K562 (cell line): ENCODE data around the gene BCL2L1. TPM values are rescaled to one million over a fixed set of nuclear protein-coding genes. Genes with fewer than 3 reads are reported as not detected.

Experiments
- ATF1 ChIP-seq, 2 experiments: fragments of 450-650 bp in 1 of 2; IDR thresholded peaks; 2 replicates each; pipeline ENCODE4 v1.6.1; 2016; ENCODE audit warnings: missing compliant biosample characterization in 1 of 2, missing genetic modification characterization in 1 of 2
- ATF7 ChIP-seq: fragments of 450-650 bp; IDR thresholded peaks from 2 replicates; pipeline ENCODE4 v1.7.1; 2014; ENCODE audit warnings: mild to moderate bottlenecking, moderate library complexity
- CTCFL ChIP-seq: IDR thresholded peaks from 2 replicates; pipeline ENCODE4 v1.6.1; 2011; ENCODE audit warnings: borderline replicate concordance, low read depth, mild to moderate bottlenecking, moderate library complexity, low read length; ENCODE audit not compliant: insufficient read depth, poor library complexity, severe bottlenecking
- DMBX1 ChIP-seq: fragments of 250-450 bp; sonication (Bioruptor Pico); IDR thresholded peaks from 2 replicates; pipeline ENCODE4 v1.8.0; 2022; ENCODE audit warnings: inconsistent platforms, mild to moderate bottlenecking, moderate library complexity, borderline replicate concordance
- GABPA ChIP-seq: fragments of 200-800 bp; sonication (Bioruptor generic); conservative IDR thresholded peaks from 2 replicates; pipeline ENCODE4 v1.6.1; 2016; ENCODE audit warnings: low read depth, missing genetic modification characterization, missing compliant biosample characterization
- GTF2A2 ChIP-seq: IDR thresholded peaks from 2 replicates; pipeline ENCODE4 v1.6.1; 2016; ENCODE audit warnings: mild to moderate bottlenecking, missing genetic modification characterization, missing compliant biosample characterization
- KAT7 ChIP-seq: sonication (generic); formaldehyde crosslinking; IDR thresholded peaks from 2 replicates; pipeline ENCODE4 v1.8.0; 2022; ENCODE audit warnings: missing genetic modification reagents, mild to moderate bottlenecking, borderline replicate concordance
- KDM5B ChIP-seq: fragments of 200-600 bp; sonication (generic); IDR thresholded peaks from 2 replicates; pipeline ENCODE4 v1.6.1; 2012; ENCODE audit warnings: low read depth, mild to moderate bottlenecking, moderate library complexity, low read length, control low read depth, inconsistent platforms; ENCODE audit not compliant: insufficient replicate concordance
- L3MBTL2 ChIP-seq: fragments of 450-650 bp; IDR thresholded peaks from 2 replicates; pipeline ENCODE4 v1.6.1; 2016; ENCODE audit warnings: mild to moderate bottlenecking, moderate library complexity
- MTA3 ChIP-seq: fragments of 450-650 bp; formaldehyde crosslinking; IDR thresholded peaks from 2 replicates; pipeline ENCODE4 v1.6.1; 2017; ENCODE audit warnings: mild to moderate bottlenecking, borderline replicate concordance
- NBN ChIP-seq: fragments of 450-650 bp; IDR thresholded peaks from 2 replicates; pipeline ENCODE4 v1.6.1; 2016; ENCODE audit warnings: low read depth, mild to moderate bottlenecking
- PHB ChIP-seq: fragments of 250-450 bp; sonication (Bioruptor Pico); IDR thresholded peaks from 2 replicates; pipeline ENCODE4 v1.5.0; 2021
- PHF8 ChIP-seq: fragments of 200-600 bp; sonication (generic); IDR thresholded peaks from 2 replicates; pipeline ENCODE4 v1.6.1; 2012; ENCODE audit warnings: mixed run types, mild to moderate bottlenecking, inconsistent platforms, low read length, moderate library complexity, borderline replicate concordance
- RUNX1 ChIP-seq: sonication (generic); IDR thresholded peaks from 2 replicates; pipeline ENCODE4 v1.6.1; 2016; ENCODE audit warnings: antibody characterized with exemption, low read depth
- TCF15 ChIP-seq: fragments of 250-450 bp; sonication (Bioruptor Pico); IDR thresholded peaks from 2 replicates; pipeline ENCODE4 v1.8.0; 2022; ENCODE audit warnings: moderate library complexity, mild to moderate bottlenecking, inconsistent platforms
- THAP12 ChIP-seq: fragments of 250-450 bp; sonication (Bioruptor Pico); IDR thresholded peaks from 2 replicates; pipeline ENCODE4 v1.9.0; 2021; ENCODE audit warnings: mild to moderate bottlenecking, inconsistent platforms
- ZFP36 ChIP-seq: fragments of 150-350 bp; IDR thresholded peaks from 2 replicates; pipeline ENCODE4 v1.6.1; 2018; ENCODE audit warnings: low read length, low read depth; ENCODE audit not compliant: partially characterized antibody
- polyA plus RNA-seq, 8 experiments: library from polyadenylated mRNA; depleted of rRNA in 4 of 8; stranded (reverse) in 5 of 8; unstranded in 3 of 8; fragments of >200 nt; fragmentation: Nextera tagmentation in 2 of 8; fragmentation: Illumina TruSeq in 1 of 8; extraction: Ambion mirVana in 2 of 8; extraction: Trizol in 1 of 8; gene quantifications; 2 replicates each; pipeline versions ENCODE4 v1.2.1 to v1.2.3, GENCODE V29; 2011 to 2014; ENCODE audit warnings: inconsistent platforms in 1 of 8, missing spikeins in 1 of 8
- total RNA-seq, 7 experiments: library from RNA; depleted of rRNA in 6 of 7; stranded (reverse); fragments of >200 nt in 6 of 7; fragmentation: Illumina TruSeq in 2 of 7; extraction: Trizol in 2 of 7; gene quantifications; 2 replicates each; pipeline versions ENCODE4 v1.2.1 to v1.2.3, GENCODE V29; 2011 to 2021; ENCODE audit warnings: low replicate concordance in 1 of 7
- TF ChIP-seq, protein P1 (sequence below): fragments of 450-650 bp; IDR thresholded peaks from 2 replicates; pipeline ENCODE4 v1.7.0; 2016; ENCODE audit warnings: borderline replicate concordance
- TF ChIP-seq, protein P2 (sequence below): fragments of 450-650 bp; IDR thresholded peaks from 2 replicates; pipeline ENCODE4 v1.6.1; 2016; ENCODE audit warnings: antibody characterized with exemption

BCL2L1 gene
- total and polyA plus RNA-seq, 9 of the 15 experiments (the other 6 are each of a cell fraction or from before 2014, with no cell fraction given): 3.3 to 182 (median 120) TPM

DNA sequence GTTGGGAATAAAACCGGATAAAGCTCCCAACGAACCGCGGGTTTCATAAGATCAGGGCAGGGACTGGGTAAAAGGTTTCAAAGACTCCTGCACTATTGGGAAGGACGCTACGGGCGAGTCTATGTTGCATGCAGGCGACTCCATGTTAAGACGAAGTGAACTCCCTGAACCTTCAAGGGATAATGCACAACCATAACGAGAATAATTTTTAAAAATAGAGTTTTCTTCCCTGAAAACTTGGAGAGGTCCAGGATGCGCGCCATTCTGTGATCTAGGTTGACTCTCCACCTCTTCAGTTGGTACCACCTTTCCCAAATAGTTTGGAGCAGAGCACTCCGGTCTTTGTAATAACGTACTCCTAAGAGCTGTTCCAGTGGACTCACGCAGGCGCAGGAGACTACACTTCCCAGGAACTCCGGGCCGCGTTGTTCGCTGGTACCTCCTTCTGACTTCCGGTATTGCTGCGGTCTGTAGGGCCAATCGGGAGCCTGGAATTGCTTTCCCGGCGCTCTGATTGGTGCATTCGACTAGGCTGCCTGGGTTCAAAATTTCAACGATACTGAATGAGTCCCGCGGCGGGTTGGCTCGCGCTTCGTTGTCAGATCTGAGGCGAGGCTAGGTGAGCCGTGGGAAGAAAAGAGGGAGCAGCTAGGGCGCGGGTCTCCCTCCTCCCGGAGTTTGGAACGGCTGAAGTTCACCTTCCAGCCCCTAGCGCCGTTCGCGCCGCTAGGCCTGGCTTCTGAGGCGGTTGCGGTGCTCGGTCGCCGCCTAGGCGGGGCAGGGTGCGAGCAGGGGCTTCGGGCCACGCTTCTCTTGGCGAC is 16.3 kb upstream of the BCL2L1 start, which contains the start of gene TPX2 (continued):
- TF ChIP-seq, protein P1, sequence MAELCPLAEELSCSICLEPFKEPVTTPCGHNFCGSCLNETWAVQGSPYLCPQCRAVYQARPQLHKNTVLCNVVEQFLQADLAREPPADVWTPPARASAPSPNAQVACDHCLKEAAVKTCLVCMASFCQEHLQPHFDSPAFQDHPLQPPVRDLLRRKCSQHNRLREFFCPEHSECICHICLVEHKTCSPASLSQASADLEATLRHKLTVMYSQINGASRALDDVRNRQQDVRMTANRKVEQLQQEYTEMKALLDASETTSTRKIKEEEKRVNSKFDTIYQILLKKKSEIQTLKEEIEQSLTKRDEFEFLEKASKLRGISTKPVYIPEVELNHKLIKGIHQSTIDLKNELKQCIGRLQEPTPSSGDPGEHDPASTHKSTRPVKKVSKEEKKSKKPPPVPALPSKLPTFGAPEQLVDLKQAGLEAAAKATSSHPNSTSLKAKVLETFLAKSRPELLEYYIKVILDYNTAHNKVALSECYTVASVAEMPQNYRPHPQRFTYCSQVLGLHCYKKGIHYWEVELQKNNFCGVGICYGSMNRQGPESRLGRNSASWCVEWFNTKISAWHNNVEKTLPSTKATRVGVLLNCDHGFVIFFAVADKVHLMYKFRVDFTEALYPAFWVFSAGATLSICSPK: no peak
- TF ChIP-seq PHF8 (peak; percentile 86; the same call in 1 of the 2 replicates), THAP12 (CRISPR knock-in tag) (0 out of 2 replicates have a peak, but pooled peaks have one; percentile 20), ATF1 (CRISPR knock-in tag; IDR thresholded peaks at IDR 0.05) (no peak), ATF1 (tag; IDR thresholded peaks at IDR 0.05) (peak; percentile 88), GABPA (tag) (peak; percentile 96), PHB (CRISPR knock-in tag) (no peak), KDM5B (peak; percentile 76), L3MBTL2 (peak; percentile 77), NBN (no peak), DMBX1 (CRISPR knock-in tag) (no peak; the same call in 1 of the 2 replicates), GTF2A2 (no peak), ATF7 (peak; percentile 94), RUNX1 (no peak), TCF15 (0 out of 2 replicates have a peak, but pooled peaks have one; percentile 26), CTCFL (peak; percentile 92), ZFP36 (no peak), KAT7 (no peak), MTA3 (peak; percentile 41; the same call in 1 of the 2 replicates)
- TF ChIP-seq, protein P2, sequence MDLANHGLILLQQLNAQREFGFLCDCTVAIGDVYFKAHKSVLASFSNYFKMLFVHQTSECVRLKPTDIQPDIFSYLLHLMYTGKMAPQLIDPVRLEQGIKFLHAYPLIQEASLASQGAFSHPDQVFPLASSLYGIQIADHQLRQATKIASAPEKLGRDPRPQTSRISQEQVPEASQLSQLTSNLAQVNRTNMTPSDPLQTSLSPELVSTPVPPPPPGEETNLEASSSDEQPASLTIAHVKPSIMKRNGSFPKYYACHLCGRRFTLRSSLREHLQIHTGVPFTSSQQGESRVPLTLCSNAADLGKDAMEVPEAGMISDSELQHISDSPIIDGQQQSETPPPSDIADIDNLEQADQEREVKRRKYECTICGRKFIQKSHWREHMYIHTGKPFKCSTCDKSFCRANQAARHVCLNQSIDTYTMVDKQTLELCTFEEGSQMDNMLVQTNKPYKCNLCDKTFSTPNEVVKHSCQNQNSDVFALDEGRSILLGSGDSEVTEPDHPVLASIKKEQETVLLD: peak; percentile 88
- TF ChIP-seq, all 486 proteins: peak for 127
